ENCODE data around the gene FCHSD1. TPM values are rescaled to one million over a fixed set of nuclear protein-coding genes. Genes with fewer than 3 reads are reported as not detected.

FCHSD1 gene
- total RNA-seq, 1 experiment from 2014 or later = 23.1 TPM

DNA sequence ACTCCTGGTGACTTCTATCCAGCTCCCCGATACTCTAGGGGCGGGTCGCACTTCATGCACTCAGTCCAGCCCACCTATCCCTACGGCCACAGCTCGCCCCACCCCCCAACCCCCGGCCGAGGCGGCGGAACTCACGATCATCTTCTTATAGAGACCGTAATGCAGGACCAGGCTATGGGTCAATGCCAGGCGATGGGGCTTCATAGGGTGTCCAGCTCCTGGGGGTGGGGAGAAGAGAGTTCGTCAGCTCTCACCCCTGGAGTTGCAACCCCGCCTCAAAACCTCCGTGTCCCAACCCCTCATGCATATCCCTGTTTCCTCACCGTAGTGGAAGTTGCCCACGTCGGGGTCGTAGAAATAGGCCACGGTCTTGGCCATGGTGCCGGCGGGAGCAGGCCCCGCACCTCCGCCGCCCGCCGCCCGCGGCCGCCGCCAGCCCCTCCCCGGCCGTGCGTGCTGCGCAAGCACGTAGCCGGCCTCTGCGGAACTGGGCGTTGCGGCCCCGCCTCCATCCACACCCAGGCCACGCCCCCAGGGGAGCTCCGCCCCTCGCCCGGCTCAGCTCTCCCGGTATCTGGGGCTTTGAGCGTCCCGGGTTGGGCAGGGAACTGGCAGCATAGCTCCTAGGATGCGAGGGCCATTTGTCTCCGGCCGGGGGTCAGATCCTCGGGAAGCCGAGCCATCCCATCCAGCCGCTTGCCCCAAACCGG, 14.7 kb downstream of the FCHSD1 start, which contains the start of the genes HDAC3 and RELL2:
HDAC3 (minus strand) TSS at position 437 of the 710 bp plus-strand sequence; CDS start at position 378, 59 bp downstream.
RELL2 (plus strand) TSS at position 585 of the 710 bp plus-strand sequence. CDS start 1,229 bp downstream, outside the sequence.
- Histone ChIP-seq H3K4me2 (ENCODE audit: insufficient read depth, insufficient read length, low read length) (peak within 1 kb of the TSS; percentile 79), H3K56ac (ENCODE audit: insufficient read length, low read depth, low read length) (no peak within 1 kb of the TSS), H2AFZ (ENCODE audit: low read length) (no peak within 1 kb of the TSS), H2BK12ac (ENCODE audit: insufficient read length, low read depth, low read length) (no peak within 1 kb of the TSS), H2BK5ac (ENCODE audit: insufficient read length, low read length) (no peak within 1 kb of the TSS), H2BK120ac (ENCODE audit: low read depth, low read length, poor library complexity, severe bottlenecking) (no peak within 1 kb of the TSS), H4K5ac (ENCODE audit: insufficient read length, low read depth, low read length) (no peak within 1 kb of the TSS), H3K23me2 (ENCODE audit: insufficient read length, low read depth, low read length, poor library complexity, severe bottlenecking) (peaks cover 14% of the 10 kb centered on the region), H3K9me3 (ENCODE audit: control insufficient read depth, low read depth, low read length) (no peaks in the 10 kb centered on the region), H3K27me3 (ENCODE audit: insufficient read depth, low read length) (no peaks in the 10 kb centered on the region), H2BK15ac (ENCODE audit: low read depth, low read length) (no peak within 1 kb of the TSS), H3T11ph (ENCODE audit: low read length) (no peak within 1 kb of the TSS), H3K79me2 (ENCODE audit: insufficient read depth, low read length) (peaks cover 10% of the 10 kb centered on the region; the same call in 1 of the 2 replicates), H3K4me1 (ENCODE audit: insufficient read depth, low read length) (peaks cover 4% of the 10 kb centered on the region; the same call in 1 of the 2 replicates), H3K79me1 (ENCODE audit: insufficient read depth, low read depth, low read length, poor library complexity, severe bottlenecking) (peaks cover 10% of the 10 kb centered on the region), H2BK20ac (ENCODE audit: low read depth, low read length, poor library complexity, severe bottlenecking) (no peak within 1 kb of the TSS), H3K14ac (ENCODE audit: insufficient read depth, low read length) (peak within 1 kb of the TSS; percentile 72), H4K8ac (replicated peaks; ENCODE audit: insufficient read length, low read depth, low read length) (no peak within 1 kb of the TSS), H2AK5ac (ENCODE audit: insufficient read length, low read length) (no peak within 1 kb of the TSS), H3K23ac (ENCODE audit: insufficient read length, low read depth, low read length) (no peak within 1 kb of the TSS), H4K91ac (ENCODE audit: insufficient read length, low read depth, low read length) (no peak within 1 kb of the TSS), H3K9ac (ENCODE audit: extremely low read depth, insufficient read length, low read length) (peak within 1 kb of the TSS; percentile 83), H3K18ac (ENCODE audit: insufficient read length, low read depth, low read length) (peak within 1 kb of the TSS; percentile 35), H3K4ac (ENCODE audit: low read depth, low read length) (no peak within 1 kb of the TSS), H4K20me1 (ENCODE audit: control insufficient read depth, insufficient read depth, insufficient read length) (no peaks in the 10 kb centered on the region), H3K27ac (ENCODE audit: insufficient read length, low read depth, low read length) (no peak within 1 kb of the TSS)
- no peaks in the 10 kb centered on the region; a peak in 1 of 5 replicates for H3K9me3 Mint-ChIP-seq
- peak; percentile 95 for DNase-seq
- H3K4me1 Mint-ChIP-seq = peaks cover 18 to 23% of the 10 kb centered on the region in 2 experiments
- peaks cover 9 to 28% (median 19%) of the 10 kb centered on the region in 3 experiments; a peak in 6 of 7 replicates for H3K36me3 Mint-ChIP-seq (ENCODE audit: insufficient read depth in 1 of 3, low read depth in 3 of 3)
- H3K4me3 Mint-ChIP-seq = peak within 1 kb of the TSS; percentile 92 to 96
- peak within 1 kb of the TSS; percentile 67 to 92 (median 83); a peak in 5 of 7 replicates for H3K27ac Mint-ChIP-seq
- TF ChIP-seq, protein P1, sequence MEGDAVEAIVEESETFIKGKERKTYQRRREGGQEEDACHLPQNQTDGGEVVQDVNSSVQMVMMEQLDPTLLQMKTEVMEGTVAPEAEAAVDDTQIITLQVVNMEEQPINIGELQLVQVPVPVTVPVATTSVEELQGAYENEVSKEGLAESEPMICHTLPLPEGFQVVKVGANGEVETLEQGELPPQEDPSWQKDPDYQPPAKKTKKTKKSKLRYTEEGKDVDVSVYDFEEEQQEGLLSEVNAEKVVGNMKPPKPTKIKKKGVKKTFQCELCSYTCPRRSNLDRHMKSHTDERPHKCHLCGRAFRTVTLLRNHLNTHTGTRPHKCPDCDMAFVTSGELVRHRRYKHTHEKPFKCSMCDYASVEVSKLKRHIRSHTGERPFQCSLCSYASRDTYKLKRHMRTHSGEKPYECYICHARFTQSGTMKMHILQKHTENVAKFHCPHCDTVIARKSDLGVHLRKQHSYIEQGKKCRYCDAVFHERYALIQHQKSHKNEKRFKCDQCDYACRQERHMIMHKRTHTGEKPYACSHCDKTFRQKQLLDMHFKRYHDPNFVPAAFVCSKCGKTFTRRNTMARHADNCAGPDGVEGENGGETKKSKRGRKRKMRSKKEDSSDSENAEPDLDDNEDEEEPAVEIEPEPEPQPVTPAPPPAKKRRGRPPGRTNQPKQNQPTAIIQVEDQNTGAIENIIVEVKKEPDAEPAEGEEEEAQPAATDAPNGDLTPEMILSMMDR (conservative IDR thresholded peaks at IDR 0.05) = no peak
- peaks cover 2% of the 10 kb centered on the region for H3K27me3 Mint-ChIP-seq (ENCODE audit: low read depth)
- WGBS (ENCODE audit: extremely low coverage, insufficient read length, low lambda C conversion rate) = no CpG with 5 or more reads among the region's 55 CpGs
